Suprapubic skin (tissue), 4 donors: ENCODE data around the gene THPO.

Source experiments
- POLR2A ChIP-seq, 2 donors: fragments of 450-650 bp; IDR thresholded peaks; one replicate each; pipeline ENCODE4 v1.6.1; 2017; ENCODE audit warnings: antibody characterized with exemption in 2 of 2, mild to moderate bottlenecking in 2 of 2, moderate library complexity in 2 of 2
- POLR2AphosphoS5 ChIP-seq, 3 donors: sonication (generic); formaldehyde crosslinking; IDR thresholded peaks; one replicate each; pipeline ENCODE4 v1.6.1; 2017; ENCODE audit warnings: antibody characterized with exemption in 3 of 3
- TF ChIP-seq, protein P1 (sequence below), 2 donors: fragments of 200-600 bp in 1 of 2; fragments of 450-650 bp in 1 of 2; sonication (generic) in 1 of 2; IDR thresholded peaks; one replicate each; pipeline ENCODE4 v1.5.1; 2016 to 2019; ENCODE audit warnings: antibody characterized with exemption in 2 of 2, mild to moderate bottlenecking in 1 of 2, moderate library complexity in 1 of 2

DNA sequence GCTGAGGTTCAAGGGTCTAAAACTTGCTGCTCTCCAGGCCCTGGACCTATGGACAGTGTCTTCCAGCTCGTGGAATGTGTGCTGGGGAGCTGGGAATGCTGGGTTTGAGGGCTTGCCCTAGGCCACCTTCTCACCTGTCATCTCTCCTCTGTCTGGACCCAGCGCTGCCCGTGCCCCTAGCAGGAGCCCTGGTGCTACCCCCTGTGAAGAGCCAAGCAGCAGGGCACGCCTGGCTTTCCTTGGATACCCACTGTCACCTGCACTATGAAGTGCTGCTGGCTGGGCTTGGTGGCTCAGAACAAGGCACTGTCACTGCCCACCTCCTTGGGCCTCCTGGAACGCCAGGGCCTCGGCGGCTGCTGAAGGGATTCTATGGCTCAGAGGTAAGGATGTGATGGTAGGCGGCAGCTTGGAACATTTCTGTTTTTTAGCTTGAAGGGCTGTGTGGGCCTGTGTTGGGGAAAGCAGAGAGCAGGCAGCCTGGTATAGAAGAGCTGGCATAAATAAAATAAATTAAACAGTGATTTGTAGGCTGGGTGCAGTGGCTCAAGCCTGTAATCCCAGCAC is 6.9 kb upstream of the THPO start:
- TF ChIP-seq, protein P1, sequence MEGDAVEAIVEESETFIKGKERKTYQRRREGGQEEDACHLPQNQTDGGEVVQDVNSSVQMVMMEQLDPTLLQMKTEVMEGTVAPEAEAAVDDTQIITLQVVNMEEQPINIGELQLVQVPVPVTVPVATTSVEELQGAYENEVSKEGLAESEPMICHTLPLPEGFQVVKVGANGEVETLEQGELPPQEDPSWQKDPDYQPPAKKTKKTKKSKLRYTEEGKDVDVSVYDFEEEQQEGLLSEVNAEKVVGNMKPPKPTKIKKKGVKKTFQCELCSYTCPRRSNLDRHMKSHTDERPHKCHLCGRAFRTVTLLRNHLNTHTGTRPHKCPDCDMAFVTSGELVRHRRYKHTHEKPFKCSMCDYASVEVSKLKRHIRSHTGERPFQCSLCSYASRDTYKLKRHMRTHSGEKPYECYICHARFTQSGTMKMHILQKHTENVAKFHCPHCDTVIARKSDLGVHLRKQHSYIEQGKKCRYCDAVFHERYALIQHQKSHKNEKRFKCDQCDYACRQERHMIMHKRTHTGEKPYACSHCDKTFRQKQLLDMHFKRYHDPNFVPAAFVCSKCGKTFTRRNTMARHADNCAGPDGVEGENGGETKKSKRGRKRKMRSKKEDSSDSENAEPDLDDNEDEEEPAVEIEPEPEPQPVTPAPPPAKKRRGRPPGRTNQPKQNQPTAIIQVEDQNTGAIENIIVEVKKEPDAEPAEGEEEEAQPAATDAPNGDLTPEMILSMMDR (IDR thresholded peaks at IDR 0.05): no peak
- TF ChIP-seq POLR2A (IDR thresholded peaks at IDR 0.05): no peak
- no peak for TF ChIP-seq POLR2AphosphoS5 (IDR thresholded peaks at IDR 0.05)
